Fibroblast of skin of scalp (primary cell): ENCODE data around the gene CD58.
A peak's percentile ranks its signal among the peaks of the same experiment; 100 is the strongest.

Experiments
- DNase-seq: peaks from one replicate; pipeline ENCODE4 v3.0.0-alpha.2; 2013

Gene CD58

DNA sequence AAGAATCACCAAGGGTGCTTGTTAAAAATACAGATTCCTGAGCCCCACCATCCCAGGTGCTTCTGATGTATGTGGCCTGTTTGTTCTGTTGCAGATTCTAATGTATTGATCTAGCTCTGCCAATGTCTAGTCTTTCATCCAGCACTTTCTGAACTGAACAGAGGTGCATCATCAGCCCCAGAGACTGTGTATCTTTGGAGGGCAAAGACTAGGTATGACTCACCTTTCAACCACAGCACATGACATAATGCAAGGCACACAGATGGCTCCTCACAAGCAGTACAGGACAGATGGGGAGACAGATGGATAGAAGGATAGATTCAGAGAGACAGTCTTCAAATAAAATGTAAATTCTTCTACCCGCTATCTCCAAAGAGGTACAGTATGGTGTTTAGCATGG lies 32.3 kb downstream of the CD58 start:
- DNase-seq, result peak; percentile 18

DNA sequence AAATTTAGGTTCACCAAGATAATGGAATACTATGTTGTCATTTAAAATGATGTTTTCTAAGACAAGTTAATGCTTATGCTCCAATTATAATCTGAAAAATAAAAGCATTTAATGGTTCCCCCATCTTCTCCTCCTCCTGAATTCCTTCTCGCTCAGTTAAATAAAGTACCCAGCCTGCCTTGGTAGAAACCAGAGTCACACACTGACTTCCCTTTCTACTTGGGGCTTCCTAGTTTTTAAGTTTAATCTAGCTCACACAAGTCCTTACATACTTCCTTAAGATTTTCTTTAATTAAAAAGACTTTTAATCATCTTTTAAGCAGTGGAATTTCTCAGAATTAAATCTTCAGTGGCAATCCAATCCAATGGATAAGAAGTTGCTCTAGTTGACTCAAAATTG lies 32.9 kb downstream of the CD58 start:
- DNase-seq, result no peak

DNA sequence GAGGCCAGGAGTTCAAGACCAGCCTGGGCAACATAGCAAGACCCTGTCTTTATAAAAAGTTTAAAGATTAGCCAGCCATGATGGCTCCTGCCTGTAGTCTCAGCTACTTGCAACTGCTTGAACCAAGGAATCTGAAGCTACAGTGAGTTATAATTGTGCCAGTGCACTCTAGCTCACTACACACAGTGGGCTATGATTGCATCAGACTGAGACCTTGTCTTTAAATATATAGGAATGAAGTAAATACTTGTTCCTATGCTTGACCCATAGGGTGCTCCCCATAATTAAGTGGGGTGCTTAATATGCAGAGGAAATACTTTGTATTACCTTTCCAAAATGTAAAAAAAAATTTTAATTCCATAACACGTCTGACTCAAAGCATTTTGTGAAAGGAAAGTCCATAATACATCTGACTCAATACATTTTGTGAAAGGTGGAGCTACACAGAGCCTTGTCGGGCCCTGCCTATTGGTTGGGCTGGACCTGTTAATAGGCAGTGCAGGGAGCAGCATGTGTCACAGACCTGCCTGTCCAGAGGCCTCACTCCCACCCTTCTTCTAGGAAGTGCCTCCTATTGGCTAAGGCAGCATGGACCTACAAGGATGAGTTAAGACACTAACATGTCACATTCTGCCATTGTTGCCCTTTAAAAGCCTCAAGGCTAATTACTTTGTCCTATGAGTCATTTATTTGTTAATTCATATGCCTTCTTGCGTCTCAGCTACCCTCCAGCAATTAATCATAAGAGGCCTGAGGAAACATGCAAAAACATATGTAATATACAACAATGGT lies 33.6 kb downstream of the CD58 start:
- DNase-seq, result peak; percentile 19

DNA sequence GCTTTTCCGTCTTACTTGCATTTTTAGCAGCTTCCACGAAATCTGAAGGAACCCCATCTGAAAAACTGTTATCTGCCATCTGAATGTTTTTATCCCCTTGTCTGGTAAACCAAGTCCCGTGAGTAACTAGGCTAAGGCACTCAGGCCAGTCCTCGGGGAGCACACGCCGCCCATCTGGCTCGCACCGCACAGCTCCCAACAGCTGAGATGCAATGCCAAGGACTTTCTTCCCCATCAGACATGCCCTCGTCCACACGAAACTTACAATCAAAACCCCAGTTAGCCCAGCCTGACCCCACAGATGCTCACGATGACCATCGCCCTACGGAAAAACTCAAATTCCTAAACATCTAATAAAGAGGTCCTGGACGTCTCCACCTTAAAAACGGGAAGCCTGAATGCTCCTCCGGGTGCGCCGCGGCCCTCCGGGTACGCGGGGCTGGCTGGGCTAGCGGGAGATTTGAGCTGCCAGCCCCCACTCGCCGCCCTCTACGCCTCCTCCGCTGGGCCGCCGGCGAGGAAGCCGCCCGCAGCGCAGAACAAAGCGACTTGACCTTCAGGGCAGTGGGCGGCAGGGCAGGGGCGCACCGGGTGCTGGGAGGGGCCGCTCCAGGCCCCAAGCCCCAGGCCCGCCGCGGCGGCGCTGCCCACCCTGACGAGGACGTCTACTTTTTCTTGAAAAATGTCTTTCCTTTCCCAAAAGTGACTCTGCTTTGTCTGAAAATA lies 36.6 kb downstream of the CD58 start:
- no peak for DNase-seq

DNA sequence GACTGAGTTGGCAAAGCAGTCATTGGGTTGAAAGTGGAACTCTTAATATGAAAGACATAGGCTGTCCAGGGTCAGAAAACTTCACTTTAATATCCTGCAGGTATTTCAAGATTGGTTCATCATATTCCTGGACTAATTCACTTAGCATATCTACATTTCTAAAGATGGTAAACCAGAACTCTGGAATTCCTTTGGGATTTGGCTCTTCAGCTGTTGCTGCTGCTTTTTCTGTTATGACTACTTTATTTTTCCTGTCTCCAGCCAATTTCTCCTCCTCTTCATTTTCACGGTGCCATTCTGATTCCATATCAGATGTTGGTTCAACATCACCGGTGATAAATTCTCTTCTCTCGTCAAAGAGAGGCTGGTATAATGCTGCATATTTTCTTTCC lies 37.4 kb downstream of the CD58 start:
- DNase-seq, result no peak

DNA sequence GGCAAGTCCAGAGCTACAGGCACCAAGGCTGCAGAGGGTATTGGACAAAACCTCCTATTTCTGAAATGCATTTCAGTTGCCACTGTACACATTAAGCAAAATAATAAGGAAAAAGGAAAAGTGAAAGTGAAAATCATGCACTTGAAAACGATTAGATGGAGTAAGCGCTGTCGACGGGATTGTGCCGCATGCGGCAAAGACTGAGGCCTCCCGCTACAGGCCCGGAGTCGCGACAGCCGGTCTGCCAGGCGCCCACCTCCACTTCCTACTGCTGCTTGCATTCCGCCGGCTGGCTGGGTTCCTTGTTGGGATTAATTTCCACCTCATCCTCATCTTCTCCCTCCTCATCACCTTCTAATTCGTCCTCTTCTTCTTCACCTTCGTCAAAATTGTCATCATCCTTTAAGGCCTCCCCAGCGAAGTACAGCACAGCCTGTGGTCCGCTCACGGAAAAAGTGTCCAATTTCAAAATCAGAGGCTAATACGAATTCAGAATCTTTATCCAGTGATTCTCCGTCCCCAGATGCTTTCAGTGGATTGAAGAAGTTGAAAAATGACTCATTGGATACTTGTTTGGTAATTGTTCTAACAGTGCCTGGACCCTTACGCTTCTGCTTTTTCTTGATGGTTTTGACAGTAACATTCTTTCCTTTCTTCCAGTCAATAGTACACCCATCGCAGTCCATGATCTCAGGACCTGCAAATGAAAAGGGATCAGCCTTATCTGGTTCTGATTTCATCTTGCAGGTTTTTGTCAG lies 38.0 kb downstream of the CD58 start:
- DNase-seq, result no peak

DNA sequence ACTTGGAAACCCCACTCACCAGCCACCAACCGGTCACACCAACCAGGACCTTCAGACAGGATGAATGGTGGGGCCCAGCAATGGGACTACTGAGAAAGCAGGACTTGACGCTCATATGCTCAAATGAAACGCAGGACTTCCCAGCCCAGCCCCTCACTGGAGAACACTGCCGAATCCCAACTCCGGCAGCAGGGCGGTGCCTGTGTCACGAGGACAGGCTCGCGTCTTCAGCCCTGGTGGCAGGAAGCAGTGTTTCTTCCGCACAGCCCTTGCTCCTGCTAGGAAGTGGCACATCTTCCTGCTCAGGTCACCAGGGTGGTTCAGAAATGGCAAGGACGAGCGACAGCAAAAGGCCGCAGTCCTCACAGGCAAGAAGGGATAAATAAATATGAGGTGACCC lies 38.9 kb downstream of the CD58 start:
- DNase-seq, result no peak

DNA sequence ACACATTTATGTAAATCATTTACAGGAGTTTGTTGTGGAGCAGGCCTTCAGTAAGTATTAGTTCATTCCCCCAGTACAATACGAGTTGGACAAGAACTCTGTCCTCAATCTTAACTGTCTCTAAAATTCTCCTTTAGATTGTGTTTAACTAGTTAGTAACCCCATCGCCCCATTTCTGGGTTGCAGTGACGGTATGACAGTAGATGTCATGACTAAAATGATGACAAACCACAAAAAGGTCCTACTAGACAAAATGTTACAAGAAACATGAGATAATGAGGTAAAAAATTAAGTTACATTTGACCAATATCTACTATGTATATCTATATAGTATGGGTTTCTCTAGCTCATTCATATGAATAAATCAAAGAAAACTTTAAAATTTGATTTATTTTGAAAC lies 41.1 kb downstream of the CD58 start:
- DNase-seq, result no peak

DNA sequence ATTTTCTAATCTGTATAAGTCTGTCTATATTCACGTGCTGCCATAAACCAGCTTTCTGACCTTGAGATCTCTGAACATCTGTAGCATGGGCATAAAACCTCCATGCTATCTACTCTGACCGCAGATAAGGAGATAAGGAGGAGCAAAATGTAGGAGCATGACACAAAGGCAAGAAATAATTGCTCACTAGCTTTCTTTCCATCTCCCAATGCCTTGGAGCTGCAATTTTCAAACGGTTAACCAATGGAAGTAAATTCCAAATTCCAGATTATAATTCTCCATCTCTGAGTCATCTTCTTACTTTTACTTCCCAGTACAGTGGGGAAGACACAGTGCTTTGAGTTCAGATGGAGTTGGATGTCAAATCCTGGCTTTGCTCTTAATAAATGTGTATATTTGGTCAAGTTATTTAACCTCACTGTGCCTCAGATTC lies 41.6 kb downstream of the CD58 start:
- peak; percentile 62 for DNase-seq

DNA sequence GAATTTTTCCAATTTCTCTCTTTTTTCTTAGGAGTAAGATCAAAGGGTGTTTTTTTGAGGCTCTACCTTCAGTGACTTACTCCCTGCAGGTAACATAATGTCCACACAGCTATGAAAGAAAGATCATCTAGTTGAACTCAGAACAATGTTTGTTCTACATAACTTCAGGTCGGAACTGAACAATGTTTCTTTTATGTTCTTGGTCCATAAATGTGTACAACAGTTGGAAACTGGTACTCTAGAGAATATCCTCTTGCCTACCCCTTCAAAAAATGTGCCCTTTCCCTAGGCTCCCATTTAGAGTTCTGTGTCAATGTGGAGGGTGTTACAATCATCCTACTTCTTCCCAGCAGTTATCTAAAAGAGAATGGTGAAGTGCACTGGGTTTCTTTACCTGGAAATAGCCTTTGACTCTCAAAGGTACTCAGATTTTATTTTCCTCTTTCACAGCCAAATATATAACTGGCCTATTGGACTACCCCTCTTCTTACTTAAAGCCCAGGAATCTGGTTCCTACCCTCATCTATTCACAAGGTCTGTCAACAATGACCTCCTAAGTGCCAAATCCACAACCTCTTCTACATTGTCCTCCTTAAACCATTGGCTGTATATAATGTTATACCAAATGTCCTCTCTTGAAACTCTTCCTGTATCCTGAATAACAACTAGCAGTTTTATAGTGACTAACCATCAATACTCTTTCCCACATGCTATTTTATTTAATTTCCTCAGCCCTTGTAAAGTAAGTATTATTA lies 42.3 kb downstream of the CD58 start:
- DNase-seq, result no peak

DNA sequence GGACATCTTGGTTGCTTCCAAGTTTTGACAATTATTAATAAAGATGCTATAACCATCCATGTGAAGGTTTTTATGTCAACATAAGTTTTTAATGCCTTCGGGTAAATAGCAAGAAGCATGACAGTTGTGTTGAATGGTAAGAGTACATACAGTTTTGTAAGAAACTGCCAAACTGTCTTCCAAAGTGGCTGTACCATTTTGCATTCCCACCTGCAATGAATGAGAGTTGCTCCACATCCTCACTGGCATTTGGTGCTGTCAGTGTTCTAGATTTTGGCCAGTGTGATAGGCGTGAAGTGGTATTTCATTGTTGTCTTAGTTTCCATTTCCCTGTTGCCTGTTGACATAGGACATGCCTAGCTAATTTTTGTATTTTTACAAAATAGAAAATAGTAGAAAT lies 45.4 kb downstream of the CD58 start:
- no peak for DNase-seq

DNA sequence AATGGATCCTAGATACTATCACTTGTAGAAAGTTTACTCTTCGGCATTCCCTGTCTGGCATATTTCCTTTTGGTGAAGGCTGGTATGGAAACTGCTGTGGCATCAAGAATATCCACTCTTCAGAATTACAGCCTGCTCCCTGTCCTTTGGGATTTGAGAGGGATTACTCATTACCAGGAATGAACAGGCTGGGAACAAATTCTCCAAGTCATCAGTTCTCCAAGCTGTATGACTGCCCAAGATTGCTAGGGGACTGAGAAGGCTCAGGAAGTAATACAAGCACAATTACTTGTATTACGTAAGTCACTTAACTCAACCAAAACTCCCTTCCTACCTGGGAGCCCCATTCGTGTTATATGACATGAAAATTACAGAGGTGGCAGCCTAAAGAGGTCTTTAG lies 49.6 kb downstream of the CD58 start:
- DNase-seq, result peak; percentile 89

DNA sequence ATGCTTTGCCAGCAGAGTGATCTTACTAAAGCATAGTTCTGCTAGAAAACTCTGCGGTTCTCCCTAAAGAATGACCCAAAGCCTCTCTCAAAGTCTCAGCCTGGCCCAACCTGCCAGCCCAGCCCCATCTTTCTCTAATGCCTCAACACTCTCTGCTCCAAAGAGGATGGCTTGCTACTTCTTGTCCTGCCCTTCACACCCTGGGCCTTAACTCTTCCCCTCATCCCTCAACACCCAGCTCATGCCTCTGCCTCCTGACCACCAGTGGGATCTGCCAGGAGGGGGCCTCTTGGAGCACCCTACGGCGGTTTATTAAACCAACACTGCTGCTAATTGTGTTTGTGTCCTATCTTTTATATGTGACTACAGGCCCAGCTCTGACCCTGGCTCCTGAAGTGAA lies 52.4 kb downstream of the CD58 start:
- DNase-seq, result no peak

DNA sequence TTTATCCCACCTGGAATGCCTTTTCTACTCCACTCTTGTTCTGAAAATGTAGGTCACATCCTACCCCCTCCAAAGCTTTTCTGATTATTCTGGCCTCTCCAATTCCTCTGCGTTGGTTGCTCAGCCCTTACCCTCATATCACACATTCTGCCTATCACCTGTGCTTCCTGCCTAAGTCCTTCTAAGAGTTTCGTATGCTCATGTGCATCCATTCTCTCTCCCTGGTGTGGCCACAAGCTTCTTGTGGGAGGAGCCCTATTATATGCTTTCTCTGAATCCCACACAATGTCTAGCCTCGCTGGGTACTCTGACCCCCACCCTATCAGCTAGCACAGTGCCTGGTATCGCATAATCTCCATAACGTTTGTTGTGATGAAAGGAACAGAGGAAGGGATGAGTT lies 54.2 kb downstream of the CD58 start:
- DNase-seq, result no peak

DNA sequence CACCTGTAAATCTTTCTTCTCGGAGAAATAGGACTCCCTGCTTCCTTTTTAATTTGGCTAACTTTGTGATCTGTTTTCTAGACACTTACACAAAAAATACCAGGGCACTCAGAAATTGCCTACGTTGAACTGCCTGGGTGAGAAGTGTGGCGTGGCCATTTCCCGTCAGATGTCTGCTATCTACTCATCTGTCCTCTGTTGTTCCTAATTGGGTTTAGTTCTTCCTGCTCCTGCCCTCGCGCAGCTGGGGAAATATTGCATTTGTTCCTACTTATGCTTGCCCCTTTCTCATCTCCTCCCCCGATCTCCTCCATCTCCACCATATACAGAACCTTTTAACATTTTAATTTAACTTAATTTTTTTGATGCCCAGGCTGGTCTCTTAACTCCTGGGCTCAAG lies 55.1 kb downstream of the CD58 start:
- no peak for DNase-seq

DNA sequence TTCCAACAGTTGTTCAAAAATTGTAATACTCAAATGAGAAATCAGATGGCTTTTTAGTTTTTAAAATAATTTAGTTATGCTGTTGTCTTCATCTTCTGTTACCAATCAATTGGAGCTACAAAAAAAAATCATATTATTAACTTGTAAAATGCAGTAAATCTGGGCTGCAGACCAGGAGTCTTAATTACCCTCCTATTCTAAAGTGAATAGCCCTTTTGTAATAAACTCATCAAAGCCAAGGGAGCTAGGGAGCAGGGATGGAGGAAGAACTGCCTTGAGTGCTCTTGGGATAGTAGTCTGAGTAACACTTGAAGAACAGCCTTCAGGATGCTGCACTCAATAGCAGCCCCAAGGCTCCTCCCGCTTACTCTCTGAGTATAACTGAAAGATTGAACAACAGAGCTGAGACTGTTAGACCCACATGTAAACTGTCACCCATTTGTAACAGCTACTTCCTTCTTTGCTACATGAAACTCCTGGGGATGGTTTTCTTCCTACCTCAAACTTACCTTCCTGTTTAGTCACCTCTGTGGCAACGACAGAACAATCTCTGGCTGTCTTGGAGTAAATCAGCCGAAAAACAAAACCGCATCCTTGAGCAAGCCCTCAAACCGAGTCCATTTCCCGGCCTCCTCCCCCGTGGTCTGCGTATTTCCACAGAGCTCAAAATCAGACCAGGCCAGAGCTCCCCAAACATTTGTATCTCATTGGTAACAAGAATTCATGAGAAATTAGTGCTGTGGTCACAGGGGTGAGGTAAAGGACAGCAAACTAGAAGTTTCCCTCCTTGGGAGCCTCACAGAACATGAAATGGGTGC lies 55.9 kb downstream of the CD58 start:
- no peak for DNase-seq

DNA sequence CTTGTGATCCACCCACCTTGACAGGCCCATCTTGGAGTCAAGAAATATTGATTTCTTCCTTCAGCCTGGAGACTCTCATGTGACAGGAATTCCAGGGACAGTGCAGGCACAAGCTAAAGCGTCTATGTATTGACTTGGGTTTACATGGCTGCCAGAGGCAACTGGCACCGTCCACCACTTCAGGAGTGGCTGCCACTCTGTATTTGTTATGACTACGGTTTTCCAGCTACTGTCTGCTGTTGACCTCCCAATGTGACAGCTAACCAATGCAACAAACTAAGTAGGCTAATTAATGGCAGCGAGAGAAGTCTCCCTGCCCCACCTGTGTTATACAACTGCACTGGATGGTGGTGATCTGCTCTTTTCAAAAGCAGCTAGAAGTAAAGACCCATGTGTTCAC lies 56.9 kb downstream of the CD58 start:
- DNase-seq, result no peak

DNA sequence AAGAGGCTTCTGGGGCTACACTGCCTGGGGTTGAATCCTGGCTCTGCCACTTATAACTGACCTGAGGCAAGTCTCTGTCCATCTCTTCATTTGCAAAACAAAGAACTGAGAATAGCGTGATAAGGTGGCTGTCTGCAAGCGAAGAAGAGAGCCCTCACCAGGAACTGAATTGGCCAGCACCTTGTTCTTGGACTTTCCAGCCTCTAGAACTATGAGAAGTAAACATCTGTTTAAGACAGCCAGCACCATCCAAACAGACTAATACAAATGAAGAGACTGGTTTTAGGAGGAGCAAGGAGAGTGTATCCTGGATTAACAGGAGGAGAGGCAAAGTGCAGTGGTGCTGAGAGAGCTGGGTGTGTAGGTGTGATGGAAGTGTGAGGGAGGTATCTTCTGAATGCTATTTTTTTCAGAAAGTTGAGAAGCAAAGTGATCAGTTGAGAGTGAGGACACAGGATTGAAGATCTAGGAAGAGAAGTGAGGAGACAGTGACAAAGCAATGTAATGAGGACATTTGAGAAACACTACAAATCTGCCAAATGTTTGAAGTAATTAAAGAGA lies 59.3 kb downstream of the CD58 start:
- no peak for DNase-seq

DNA sequence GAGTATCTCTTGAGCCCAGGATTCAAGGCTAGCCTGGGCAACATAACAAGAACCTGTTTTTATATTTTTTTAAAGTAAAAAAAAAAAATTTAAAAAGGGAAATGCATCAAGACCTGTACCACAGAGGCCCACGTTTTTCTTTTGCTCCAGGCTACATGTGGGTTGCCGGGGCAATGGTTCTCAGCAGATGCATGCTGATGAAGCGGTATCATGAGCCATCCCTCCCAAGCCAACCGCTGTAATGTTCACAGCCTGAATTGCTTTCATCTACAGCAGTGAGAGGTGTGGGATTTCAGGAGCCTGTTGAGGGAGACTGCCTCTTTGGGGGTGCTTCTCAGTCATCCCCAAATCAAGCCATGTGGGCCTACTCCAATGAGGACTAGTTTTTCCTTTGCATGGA lies 60.5 kb downstream of the CD58 start:
- DNase-seq, result no peak

DNA sequence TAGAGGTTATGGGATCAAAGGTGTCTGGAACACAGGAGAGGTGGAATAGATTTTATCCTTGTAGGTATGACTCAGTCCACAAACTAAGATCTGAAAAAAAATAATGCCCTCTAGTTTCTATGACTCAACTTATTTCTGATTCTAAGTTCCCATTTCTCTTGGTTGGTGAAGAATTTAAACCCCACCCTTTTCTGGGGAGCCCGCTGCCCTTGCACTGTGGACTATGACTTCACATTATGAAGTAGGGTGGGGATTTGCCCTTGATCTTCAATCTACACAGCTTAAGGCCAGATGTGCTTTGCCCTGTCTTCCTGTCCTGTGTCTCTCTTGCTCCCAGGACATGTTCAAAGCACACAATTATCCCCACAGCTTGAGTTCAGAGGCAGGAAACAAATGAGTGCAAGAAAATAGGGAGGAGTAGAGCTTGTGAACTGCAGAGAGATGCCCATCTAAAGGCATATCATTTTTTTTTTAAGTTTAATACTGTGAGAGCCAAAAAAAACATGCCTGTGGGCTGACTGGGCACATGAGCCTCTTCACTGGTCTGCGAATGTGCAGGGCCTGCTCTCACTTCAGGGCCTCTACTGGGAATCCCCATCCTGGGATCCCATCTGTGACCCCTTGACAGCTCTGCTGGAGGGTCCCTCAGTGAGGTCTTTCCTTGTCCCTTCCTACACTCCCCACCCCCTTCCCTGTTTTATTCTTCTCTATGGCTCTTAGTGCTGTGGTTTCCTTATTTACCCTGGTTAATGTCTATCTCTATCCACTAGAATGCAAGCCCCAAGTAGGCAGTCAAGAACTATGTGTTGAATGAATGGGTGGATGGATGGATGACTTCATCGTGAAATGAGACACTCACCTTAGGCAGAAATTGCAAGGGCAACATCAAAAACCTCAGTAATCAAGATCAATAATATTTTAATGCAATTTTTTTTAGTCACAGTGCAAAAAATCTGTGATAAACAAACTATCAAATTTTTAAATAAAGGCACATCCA lies 61.5 kb downstream of the CD58 start:
- DNase-seq, result peak; percentile 93
